Measurements from ENCODE around the gene ZMIZ1. TPM values are rescaled to one million over a fixed set of nuclear protein-coding genes. Genes with fewer than 3 reads are reported as not detected.
A peak's percentile ranks its signal among the peaks of the same experiment; 100 is the strongest.

ZMIZ1 gene
- total RNA-seq, 1 donor from 2014 or later: 107 TPM

GRCh38 chr10:79286318-79286951 lies 217.7 kb downstream of the ZMIZ1 start:
- peak; percentile 79 for DNase-seq (ENCODE audit: low spot score)

GRCh38 chr10:79287973-79288723 lies 219.4 kb downstream of the ZMIZ1 start:
- no peak for DNase-seq (ENCODE audit: low spot score)

GRCh38 chr10:79289801-79290200 lies 221.0 kb downstream of the ZMIZ1 start:
- no peak for DNase-seq (ENCODE audit: low spot score)

GRCh38 chr10:79292026-79292766 lies 223.4 kb downstream of the ZMIZ1 start:
- DNase-seq (ENCODE audit: low spot score): no peak

GRCh38 chr10:79292891-79293746 lies 224.4 kb downstream of the ZMIZ1 start:
- no peak for DNase-seq (ENCODE audit: low spot score)

- DNase-seq (ENCODE audit: low spot score): no peak
Observed at GRCh38 chr10:79293841-79294581, 225.2 kb downstream of the ZMIZ1 start.

GRCh38 chr10:79295563-79295962 lies 226.8 kb downstream of the ZMIZ1 start:
- DNase-seq (ENCODE audit: low spot score): no peak

- no peak for DNase-seq (ENCODE audit: low spot score)
Observed at GRCh38 chr10:79296431-79296830, 227.7 kb downstream of the ZMIZ1 start.

GRCh38 chr10:79298403-79299244 lies 229.9 kb downstream of the ZMIZ1 start:
- DNase-seq (ENCODE audit: low spot score): peak; percentile 65

- no peak for DNase-seq (ENCODE audit: low spot score)
Observed at GRCh38 chr10:79299397-79300241, 230.9 kb downstream of the ZMIZ1 start.

GRCh38 chr10:79300711-79301110 lies 231.9 kb downstream of the ZMIZ1 start:
- no peak for DNase-seq (ENCODE audit: low spot score)

- no peak for DNase-seq (ENCODE audit: low spot score)
Observed at GRCh38 chr10:79301754-79302530, 233.2 kb downstream of the ZMIZ1 start.

GRCh38 chr10:79303631-79304478 lies 235.1 kb downstream of the ZMIZ1 start:
- DNase-seq (ENCODE audit: low spot score): no peak

- no peak for DNase-seq (ENCODE audit: low spot score)
Observed at GRCh38 chr10:79304479-79305087, 235.8 kb downstream of the ZMIZ1 start.

GRCh38 chr10:79305515-79305914 lies 236.7 kb downstream of the ZMIZ1 start:
- DNase-seq (ENCODE audit: low spot score): no peak

GRCh38 chr10:79305988-79306387 lies 237.2 kb downstream of the ZMIZ1 start:
- DNase-seq (ENCODE audit: low spot score): no peak

GRCh38 chr10:79306644-79307220 lies 238.0 kb downstream of the ZMIZ1 start:
- DNase-seq (ENCODE audit: low spot score): no peak

All from mucosa of gallbladder (tissue), 1 donor.